HEK293 (cell line): ENCODE measurements around the gene TCERG1L.

Experiments
- BCL11B ChIP-seq: fragments of 450-650 bp; formaldehyde crosslinking; IDR thresholded peaks from 2 replicates; pipeline ENCODE4 v1.5.1; 2016; ENCODE audit warnings: low read depth, missing biosample characterization, missing genetic modification characterization
- CTCF ChIP-seq: fragments of 450-650 bp; formaldehyde crosslinking; IDR thresholded peaks from 2 replicates; pipeline ENCODE4 v1.5.1; 2016; ENCODE audit warnings: missing biosample characterization, missing genetic modification characterization
- TCF7L2 ChIP-seq: IDR thresholded peaks from 2 replicates; pipeline ENCODE4 v1.6.1; 2011; ENCODE audit warnings: low read depth, mild to moderate bottlenecking, inconsistent platforms, low read length, moderate library complexity, borderline replicate concordance
- ZBTB21 ChIP-seq: fragments of 450-650 bp; formaldehyde crosslinking; IDR thresholded peaks from 2 replicates; pipeline ENCODE4 v1.5.1; 2017; ENCODE audit warnings: missing biosample characterization, missing genetic modification characterization
- ZNF121 ChIP-seq: fragments of 450-650 bp; formaldehyde crosslinking; IDR thresholded peaks from 2 replicates; pipeline ENCODE4 v1.5.1; 2016; ENCODE audit warnings: missing biosample characterization, missing genetic modification characterization
- ZNF175 ChIP-seq: fragments of 450-650 bp; formaldehyde crosslinking; IDR thresholded peaks from 2 replicates; pipeline ENCODE4 v1.5.1; 2016; ENCODE audit warnings: missing biosample characterization, missing genetic modification characterization
- ZNF266 ChIP-seq: fragments of 450-650 bp; formaldehyde crosslinking; IDR thresholded peaks from 2 replicates; pipeline ENCODE4 v1.5.1; 2016; ENCODE audit warnings: missing biosample characterization, missing genetic modification characterization, low read depth
- ZNF670 ChIP-seq: fragments of 450-650 bp; formaldehyde crosslinking; IDR thresholded peaks from 2 replicates; pipeline ENCODE4 v1.5.1; 2016; ENCODE audit warnings: missing biosample characterization, missing genetic modification characterization, low read depth

- TF ChIP-seq CTCF (tag by site-specific recombination) (no peak), BCL11B (tag by site-specific recombination) (no peak), ZBTB21 (tag by site-specific recombination) (no peak), ZNF670 (tag by site-specific recombination) (no peak), ZNF121 (no peak), ZNF266 (tag by site-specific recombination) (no peak), TCF7L2 (no peak), ZNF175 (no peak)
Measured at GRCh38 chr10:131203456-131204357, 107.8 kb downstream of the TCERG1L start.
